ENCODE results near the gene PLCB4.
A peak's percentile ranks its signal among the peaks of the same experiment; 100 is the strongest.

Gene PLCB4

DNA sequence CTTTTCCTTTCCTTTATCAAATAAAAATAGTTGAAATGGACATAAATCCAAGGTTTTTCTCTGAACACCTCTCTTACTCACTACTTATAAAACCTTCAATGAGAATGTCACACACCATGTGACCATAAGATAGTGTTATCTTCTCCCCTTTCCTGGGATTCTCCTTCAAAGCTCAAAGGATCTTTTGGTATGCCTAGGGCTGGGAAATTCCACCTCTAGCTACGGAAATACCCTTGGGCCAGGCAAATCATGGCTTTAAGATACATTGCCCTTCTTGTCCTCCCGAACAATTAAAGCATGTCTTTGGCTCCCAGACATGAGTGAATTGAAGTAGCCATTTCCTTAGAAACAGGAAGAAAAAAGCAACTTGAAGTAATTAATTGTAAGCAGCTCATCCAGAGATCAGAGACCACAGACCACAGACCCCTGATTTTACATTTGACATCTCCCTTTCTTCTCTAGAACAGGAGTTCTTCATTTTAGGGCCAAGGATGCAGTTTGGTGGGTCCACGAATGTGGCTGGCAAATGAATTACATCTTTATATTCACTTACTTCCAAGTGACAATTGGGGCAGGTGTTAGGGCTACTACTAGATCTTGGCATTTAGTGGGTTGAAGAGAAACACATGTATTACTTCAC lies 4.1 kb downstream of the PLCB4 start (continued):
- TF ChIP-seq, protein P1, sequence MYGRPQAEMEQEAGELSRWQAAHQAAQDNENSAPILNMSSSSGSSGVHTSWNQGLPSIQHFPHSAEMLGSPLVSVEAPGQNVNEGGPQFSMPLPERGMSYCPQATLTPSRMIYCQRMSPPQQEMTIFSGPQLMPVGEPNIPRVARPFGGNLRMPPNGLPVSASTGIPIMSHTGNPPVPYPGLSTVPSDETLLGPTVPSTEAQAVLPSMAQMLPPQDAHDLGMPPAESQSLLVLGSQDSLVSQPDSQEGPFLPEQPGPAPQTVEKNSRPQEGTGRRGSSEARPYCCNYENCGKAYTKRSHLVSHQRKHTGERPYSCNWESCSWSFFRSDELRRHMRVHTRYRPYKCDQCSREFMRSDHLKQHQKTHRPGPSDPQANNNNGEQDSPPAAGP (tag by site-specific recombination; IDR thresholded peaks at IDR 0.05): no peak
- TF ChIP-seq, protein P2, sequence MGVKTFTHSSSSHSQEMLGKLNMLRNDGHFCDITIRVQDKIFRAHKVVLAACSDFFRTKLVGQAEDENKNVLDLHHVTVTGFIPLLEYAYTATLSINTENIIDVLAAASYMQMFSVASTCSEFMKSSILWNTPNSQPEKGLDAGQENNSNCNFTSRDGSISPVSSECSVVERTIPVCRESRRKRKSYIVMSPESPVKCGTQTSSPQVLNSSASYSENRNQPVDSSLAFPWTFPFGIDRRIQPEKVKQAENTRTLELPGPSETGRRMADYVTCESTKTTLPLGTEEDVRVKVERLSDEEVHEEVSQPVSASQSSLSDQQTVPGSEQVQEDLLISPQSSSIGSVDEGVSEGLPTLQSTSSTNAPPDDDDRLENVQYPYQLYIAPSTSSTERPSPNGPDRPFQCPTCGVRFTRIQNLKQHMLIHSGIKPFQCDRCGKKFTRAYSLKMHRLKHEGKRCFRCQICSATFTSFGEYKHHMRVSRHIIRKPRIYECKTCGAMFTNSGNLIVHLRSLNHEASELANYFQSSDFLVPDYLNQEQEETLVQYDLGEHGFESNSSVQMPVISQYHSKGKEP (tag by site-specific recombination; IDR thresholded peaks at IDR 0.05): no peak
- TF ChIP-seq ZNF555 (tag by site-specific recombination; conservative IDR thresholded peaks at IDR 0.05) (no peak), ZNF76 (tag by site-specific recombination; IDR thresholded peaks at IDR 0.05; ENCODE audit: borderline replicate concordance, low read depth) (no peak), ZNF792 (tag by site-specific recombination; IDR thresholded peaks at IDR 0.05) (no peak)

- Histone ChIP-seq H3K27ac (ENCODE audit: extremely low read depth, low read depth, low read length) (no peak overlapping the region), H3K36me3 (ENCODE audit: control insufficient read depth in 2 of 2, insufficient read depth in 1 of 2, low read length in 2 of 2) (no peaks in the 10 kb centered on the region), H3K4me3 (ENCODE audit: low read depth, low read length) (no peak overlapping the region), H3K9me3 (ENCODE audit: control insufficient read depth, insufficient read depth, low read depth, low read length) (no peaks in the 10 kb centered on the region), H3K4me1 (ENCODE audit: control insufficient read depth, insufficient read depth, low read length) (peaks cover 20% of the 10 kb centered on the region)
- ChIA-PET POLR2A (no interaction called here), CTCF (interaction anchor here (0.7 to 1.2 kb wide), 3 partner anchors 17 to 53 kb away, joined by 3 to 4 read pairs (median 3); no protein-coding TSS in a partner anchor)
- TF ChIP-seq ZNF248 (tag by site-specific recombination; IDR thresholded peaks at IDR 0.05) (no peak), MYNN (tag by site-specific recombination; IDR thresholded peaks at IDR 0.05; ENCODE audit: borderline replicate concordance) (no peak), OSR2 (tag by site-specific recombination; IDR thresholded peaks at IDR 0.05) (peak; percentile 54), EGR2 (tag by site-specific recombination; IDR thresholded peaks at IDR 0.05; ENCODE audit: low read depth) (no peak)
- TF ChIP-seq, protein P3, sequence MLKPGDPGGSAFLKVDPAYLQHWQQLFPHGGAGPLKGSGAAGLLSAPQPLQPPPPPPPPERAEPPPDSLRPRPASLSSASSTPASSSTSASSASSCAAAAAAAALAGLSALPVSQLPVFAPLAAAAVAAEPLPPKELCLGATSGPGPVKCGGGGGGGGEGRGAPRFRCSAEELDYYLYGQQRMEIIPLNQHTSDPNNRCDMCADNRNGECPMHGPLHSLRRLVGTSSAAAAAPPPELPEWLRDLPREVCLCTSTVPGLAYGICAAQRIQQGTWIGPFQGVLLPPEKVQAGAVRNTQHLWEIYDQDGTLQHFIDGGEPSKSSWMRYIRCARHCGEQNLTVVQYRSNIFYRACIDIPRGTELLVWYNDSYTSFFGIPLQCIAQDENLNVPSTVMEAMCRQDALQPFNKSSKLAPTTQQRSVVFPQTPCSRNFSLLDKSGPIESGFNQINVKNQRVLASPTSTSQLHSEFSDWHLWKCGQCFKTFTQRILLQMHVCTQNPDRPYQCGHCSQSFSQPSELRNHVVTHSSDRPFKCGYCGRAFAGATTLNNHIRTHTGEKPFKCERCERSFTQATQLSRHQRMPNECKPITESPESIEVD (tag by site-specific recombination; IDR thresholded peaks at IDR 0.05): peak; percentile 45
- TF ChIP-seq, protein P2 (tag by site-specific recombination; IDR thresholded peaks at IDR 0.05): 0 out of 2 replicates have a peak, but pooled peaks have one; percentile 18
Observed at GRCh38 chr20:9075264-9076095, 6.6 kb downstream of the PLCB4 start.

DNA sequence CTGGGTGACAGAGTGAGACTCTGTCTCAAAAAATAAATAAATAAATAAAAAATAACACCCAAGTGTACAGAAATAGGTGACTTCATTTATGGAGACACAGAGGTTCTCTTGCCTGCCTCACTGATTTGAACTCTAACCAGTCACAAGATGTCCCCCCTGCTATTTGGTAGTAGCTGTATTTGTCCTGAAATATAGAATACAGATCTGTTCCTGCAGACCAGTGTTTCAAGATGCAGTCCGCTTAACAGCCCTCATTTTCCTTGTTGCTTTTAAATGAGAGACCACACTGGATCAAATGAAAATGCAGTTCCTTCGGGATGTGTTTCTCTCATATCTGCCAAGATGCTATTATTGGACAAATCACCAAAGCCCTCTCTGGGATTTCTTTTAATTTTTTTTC lies 7.6 kb downstream of the PLCB4 start:
- POLR2A ChIA-PET: no interaction called here
- CTCF ChIA-PET: no interaction called here

More for the DNA sequence above, 7.6 kb downstream of the PLCB4 start:
- H3K4me3 ChIP-seq (ENCODE audit: low read depth, low read length): no peak overlapping the region
- no peak overlapping the region for H3K27ac ChIP-seq (ENCODE audit: extremely low read depth, low read depth, low read length)
- no peaks in the 10 kb centered on the region for H3K9me3 ChIP-seq (ENCODE audit: control insufficient read depth, insufficient read depth, low read depth, low read length)
- peaks cover 16% of the 10 kb centered on the region for H3K4me1 ChIP-seq (ENCODE audit: control insufficient read depth, insufficient read depth, low read length)
- TF ChIP-seq, protein P4, sequence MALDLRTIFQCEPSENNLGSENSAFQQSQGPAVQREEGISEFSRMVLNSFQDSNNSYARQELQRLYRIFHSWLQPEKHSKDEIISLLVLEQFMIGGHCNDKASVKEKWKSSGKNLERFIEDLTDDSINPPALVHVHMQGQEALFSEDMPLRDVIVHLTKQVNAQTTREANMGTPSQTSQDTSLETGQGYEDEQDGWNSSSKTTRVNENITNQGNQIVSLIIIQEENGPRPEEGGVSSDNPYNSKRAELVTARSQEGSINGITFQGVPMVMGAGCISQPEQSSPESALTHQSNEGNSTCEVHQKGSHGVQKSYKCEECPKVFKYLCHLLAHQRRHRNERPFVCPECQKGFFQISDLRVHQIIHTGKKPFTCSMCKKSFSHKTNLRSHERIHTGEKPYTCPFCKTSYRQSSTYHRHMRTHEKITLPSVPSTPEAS (tag by site-specific recombination; IDR thresholded peaks at IDR 0.05): no peak
- TF ChIP-seq ZNF398 (tag by site-specific recombination; IDR thresholded peaks at IDR 0.05) (no peak), ZEB2 (tag by site-specific recombination; IDR thresholded peaks at IDR 0.05) (no peak), ZNF24 (tag by site-specific recombination; IDR thresholded peaks at IDR 0.05) (no peak), ZNF560 (tag by site-specific recombination; IDR thresholded peaks at IDR 0.05; ENCODE audit: borderline replicate concordance) (no peak), KLF9 (tag by site-specific recombination; IDR thresholded peaks at IDR 0.05; ENCODE audit: low read depth) (no peak), ZNF561 (tag by site-specific recombination; IDR thresholded peaks at IDR 0.05; ENCODE audit: borderline replicate concordance) (no peak)
- H3K36me3 ChIP-seq (ENCODE audit: control insufficient read depth in 2 of 2, insufficient read depth in 1 of 2, low read length in 2 of 2): no peaks in the 10 kb centered on the region

Data from HEK293 (cell line).